GM12801 (cell line): ENCODE measurements around the gene APBA1.

Experiments
- CTCF ChIP-seq: IDR thresholded peaks from one replicate; pipeline ENCODE4 v1.5.1; 2011; ENCODE audit warnings: control low read depth; ENCODE audit not compliant: insufficient read length; ENCODE audit errors: extremely low read depth

APBA1 gene

DNA sequence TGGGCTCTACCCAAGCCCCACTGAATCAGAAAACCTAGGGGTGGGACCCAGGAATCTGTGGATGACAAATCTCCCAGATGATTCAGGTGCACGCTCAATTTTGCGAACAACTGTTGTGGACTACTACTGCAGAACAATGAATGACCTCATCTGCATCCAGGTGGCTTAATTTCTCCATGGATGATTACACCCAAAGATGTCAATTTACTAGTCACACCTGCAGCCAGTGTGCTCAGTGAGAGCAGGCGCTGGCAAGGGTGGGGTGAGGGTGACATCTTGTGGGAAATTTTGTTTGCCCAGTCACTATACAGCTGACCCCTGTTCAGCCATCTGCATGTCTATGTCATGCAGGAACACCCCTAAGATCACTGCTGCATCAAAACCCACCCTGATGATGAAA is 229.0 kb downstream of the APBA1 start:
- TF ChIP-seq CTCF = no peak

DNA sequence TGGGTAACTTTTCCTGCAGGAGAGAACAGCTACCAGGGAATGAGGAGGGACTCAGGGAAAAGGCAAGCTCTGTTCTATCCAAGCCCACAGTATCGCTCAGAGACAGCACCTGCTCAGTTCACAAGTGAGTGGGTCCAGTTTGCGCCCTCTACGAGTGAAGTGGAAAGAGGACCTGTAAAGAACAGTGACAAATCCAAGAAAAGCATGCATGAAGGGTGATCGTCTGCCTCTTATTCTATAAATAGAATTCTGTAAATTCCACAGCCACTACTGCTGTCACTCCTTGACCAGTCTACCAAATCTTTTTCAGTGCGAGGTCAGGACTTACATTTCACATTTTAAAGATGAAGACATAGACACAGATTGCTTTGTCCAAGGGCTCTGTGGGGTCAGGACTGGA is 229.7 kb downstream of the APBA1 start:
- no peak for TF ChIP-seq CTCF

GRCh38 chr9:69433968-69434367 is 238.2 kb downstream of the APBA1 start:
- no peak for TF ChIP-seq CTCF

- TF ChIP-seq CTCF = no peak
These were observed 238.8 kb downstream of the APBA1 start for GRCh38 chr9:69433392-69433791.

DNA sequence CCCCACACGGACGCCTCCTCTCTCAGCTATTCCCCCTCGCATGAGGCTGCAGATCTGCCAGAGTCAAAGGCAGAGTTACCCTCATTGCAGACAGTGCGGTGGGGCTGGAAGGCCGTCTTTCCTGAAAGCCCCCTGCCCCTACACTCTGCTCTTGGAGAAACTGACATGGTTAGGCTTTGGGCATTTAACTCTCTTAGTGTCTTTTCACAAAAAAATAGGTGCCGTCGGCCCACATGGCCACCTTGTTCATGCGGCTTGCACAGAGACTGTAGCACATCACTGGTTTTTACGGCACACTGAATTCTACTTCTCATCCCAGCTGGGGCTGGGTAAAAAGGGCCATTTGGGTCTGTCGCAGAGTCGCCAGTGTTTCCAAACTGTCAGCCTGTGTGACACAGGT is 239.5 kb downstream of the APBA1 start:
- TF ChIP-seq CTCF = no peak

DNA sequence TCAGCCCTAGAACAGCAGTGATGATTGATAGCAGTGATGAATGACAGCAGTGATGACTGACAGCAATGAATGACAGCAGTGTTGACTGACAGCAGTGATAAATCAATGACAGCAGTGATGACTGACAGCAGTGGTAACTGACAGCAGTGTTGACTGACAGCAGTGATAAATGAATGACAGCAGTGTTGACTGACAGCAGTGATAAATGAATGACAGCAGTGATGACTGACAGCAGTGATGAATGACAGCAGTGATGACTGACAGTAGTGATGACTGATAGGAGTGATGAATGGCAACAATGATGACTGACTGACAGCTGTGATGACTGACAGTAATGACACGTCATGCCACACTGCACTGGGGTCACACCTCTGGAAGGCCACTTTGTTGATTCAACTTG is 240.4 kb downstream of the APBA1 start:
- TF ChIP-seq CTCF = no peak

GRCh38 chr9:69431203-69431602 is 241.0 kb downstream of the APBA1 start:
- no peak for TF ChIP-seq CTCF

DNA sequence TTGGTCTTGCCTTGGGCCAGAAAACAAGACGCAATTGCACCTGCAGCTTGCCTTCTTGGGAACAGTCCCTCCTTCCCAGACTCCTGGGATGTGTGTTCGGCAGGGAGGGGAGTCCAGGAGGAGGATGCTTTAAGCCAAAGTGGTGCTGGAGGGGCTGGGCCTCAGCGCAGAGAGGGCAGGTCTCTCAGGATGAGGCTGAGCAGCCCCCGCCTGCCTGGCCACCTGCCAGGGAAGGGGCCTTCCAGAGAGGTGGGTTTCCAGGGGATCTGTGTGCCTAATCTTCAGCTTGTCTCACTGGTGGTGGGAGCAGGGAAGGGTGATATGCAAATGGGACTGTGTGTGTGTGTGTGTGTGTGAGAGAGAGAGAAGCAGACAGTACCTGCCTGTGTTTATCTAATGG is 242.0 kb downstream of the APBA1 start:
- TF ChIP-seq CTCF = no peak
